ENCODE measurements around the gene HTRA1.

HTRA1 gene

DNA sequence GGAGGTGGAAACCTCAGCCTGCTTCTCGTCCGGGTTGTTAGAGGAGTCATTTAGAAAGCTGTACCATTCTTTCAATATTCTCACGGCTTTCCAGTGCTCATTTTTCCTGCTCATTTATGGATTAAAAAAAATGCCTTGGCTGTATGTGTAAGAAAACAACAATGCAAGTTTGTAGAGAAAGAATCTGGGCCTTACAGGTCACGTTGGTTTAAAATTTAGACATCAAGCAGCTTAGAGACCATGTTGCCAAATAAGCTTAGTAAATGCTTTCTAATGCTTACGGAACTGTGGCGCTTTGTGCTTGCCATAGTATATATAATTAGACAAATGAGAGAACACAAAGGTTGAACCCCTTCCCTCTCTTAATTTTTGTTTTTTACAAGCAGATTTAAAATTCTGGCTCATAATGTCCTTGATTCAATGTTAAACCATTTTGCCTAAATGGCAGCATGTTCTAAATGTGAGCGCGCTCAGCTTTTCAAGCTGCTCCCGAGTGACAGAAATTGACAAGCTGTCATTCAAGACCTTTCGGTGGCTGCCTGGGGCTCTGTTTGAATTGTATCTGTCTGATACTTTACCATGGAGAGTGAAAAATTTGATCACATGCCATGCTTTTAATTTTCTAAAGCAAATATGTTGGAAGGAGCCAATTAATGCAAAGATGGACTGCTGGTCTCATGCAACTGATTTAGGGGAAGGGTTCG, 5.8 kb upstream of the HTRA1 start:
- no peak for DNase-seq

DNA sequence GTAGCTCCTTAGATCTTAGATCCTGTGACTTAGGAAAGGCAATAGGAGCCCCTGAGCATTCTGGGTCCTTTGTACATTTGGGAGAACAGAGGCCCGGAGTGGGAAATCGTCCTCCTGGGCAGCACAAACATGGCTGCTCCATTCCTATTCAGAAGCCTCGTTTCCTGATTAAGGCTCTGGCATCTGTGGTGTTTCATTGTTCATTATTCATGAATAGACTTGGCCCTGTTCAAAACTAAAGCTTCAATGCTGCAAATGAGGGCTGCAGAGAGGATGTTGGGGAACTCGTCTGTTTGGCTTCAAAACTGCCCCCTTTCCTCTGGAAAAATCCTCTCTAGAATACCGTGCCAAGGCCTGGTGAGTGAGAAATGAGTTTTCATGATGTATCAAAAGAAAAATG, 3.4 kb upstream of the HTRA1 start:
- no peak for DNase-seq

DNA sequence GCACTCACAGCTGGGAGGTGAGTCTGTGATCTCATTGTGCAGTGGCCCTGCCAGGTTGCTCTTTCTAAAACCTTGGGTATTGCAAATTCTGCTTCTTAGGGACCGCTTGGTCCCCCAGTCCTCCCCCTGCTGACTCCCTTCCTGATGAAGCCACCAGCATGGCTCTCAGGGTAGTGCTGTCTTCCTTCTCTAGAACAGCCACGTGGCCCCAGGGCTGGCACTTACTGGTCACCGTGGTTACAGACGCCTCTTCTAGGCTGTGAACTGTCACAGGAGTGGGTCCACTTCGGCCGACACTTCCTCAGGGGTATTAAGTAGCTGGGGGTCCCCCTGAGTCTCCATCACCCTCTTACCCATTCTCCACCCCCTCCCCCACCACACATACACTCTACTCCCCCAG, 2.7 kb upstream of the HTRA1 start:
- DNase-seq: no peak

DNA sequence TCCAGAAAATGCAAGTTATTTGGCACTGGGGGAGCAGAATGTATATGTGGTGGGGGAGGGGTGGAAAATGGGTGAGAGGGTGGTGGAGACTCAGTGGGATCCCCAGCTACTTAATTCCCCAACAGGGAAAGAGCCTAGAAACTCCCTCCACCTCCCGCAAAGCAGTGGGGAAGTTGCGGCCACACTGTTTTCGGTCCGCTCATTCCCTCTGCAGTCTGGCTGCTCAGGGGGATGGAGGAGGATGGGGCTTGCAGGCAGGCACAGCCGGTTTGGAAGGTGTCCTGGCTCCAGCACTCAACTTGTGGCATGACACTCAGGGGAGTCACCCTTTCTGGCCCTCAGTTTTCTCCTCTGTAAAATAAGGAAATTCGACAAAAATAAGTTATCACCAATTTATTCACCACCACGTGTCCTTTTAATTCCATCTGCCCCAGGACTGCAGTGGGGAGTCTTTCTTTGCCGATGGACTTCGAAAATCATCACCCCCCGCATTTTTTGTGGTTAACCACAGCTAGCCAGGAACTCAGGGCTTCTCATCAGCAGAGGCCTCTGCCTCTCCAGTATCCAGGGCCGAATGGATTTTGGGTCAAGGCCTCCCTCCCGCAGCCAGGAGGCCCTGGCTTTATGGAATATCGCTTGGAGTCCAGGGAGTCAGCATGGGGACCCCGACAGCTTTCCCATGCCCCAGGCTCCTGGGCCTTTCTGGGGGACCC, 1.6 kb upstream of the HTRA1 start:
- DNase-seq: no peak

DNA sequence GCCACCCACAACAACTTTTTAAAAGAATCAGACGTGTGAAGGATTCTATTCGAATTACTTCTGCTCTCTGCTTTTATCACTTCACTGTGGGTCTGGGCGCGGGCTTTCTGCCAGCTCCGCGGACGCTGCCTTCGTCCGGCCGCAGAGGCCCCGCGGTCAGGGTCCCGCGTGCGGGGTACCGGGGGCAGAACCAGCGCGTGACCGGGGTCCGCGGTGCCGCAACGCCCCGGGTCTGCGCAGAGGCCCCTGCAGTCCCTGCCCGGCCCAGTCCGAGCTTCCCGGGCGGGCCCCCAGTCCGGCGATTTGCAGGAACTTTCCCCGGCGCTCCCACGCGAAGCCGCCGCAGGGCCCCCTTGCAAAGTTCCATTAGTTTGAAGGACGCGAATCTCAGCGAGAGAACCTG, 461 bp upstream of the HTRA1 start:
- no peak for DNase-seq

DNA sequence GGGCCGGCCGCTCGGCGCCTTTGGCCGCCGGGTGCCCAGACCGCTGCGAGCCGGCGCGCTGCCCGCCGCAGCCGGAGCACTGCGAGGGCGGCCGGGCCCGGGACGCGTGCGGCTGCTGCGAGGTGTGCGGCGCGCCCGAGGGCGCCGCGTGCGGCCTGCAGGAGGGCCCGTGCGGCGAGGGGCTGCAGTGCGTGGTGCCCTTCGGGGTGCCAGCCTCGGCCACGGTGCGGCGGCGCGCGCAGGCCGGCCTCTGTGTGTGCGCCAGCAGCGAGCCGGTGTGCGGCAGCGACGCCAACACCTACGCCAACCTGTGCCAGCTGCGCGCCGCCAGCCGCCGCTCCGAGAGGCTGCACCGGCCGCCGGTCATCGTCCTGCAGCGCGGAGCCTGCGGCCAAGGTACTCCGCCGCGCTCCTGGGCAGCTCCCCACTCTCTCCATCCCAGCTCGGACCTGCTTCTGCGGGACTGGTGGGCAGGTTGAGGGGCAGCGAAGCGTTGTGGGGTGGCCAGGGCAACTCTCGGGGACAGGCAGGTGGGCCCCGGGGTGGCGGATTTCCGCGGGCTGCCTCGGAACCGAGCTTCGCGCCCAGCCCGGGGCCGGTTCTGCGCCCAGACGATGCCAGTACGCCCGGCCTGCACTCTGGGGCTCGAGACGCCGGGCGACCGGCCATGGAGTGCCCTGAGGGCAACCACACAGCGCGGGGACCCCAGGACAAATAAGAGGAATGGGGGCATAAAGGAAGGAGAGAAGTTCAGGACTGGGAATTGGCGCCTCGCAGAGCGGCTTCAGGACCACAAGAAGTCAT, 578 bp downstream of the HTRA1 start:
- no peak for DNase-seq

DNA sequence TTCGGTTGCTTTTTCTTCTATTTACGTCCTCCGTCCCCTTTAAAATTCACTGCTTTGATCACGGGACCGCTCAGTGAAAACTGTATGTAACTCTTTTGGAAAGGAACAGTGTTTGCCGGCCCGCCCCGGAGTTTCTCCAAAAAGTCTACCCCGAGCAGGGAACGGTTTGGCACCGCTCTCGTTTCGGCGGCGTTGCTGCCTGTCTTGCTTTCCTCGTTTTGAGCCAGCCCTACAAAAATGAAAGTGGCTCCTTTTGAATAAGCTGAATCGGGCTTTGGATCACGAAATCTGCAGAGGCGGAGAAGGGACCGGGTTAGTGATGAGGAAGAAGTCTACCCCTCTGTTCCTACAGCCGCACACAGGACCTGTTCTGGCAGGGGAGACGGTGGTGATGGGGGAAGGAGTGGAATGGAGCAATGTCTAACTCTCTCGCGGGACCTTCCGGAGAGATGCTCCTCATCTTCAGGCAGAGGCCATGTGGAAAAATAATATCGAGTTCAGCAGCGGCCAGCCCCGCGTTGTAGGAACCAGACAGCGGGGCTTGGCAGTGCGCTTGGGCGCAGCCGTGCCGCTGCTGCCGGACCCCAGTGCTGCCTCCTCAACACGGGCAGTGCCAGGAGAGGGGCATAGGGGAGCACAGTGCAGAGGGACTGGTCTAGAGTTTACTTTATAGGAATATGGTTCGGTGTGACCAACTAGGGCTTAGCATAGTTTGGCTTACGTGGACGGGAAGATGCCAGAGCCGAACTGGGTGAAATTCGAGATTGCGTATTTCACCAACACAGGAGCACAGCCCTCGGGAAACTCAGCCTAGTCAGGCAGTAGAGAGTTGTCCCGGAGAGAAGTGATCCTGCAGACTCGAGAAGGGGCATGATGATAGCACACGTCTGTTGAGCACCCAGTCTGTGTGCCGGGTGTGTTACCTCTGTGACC, 1.4 kb downstream of the HTRA1 start:
- peak; percentile 18 for DNase-seq

DNA sequence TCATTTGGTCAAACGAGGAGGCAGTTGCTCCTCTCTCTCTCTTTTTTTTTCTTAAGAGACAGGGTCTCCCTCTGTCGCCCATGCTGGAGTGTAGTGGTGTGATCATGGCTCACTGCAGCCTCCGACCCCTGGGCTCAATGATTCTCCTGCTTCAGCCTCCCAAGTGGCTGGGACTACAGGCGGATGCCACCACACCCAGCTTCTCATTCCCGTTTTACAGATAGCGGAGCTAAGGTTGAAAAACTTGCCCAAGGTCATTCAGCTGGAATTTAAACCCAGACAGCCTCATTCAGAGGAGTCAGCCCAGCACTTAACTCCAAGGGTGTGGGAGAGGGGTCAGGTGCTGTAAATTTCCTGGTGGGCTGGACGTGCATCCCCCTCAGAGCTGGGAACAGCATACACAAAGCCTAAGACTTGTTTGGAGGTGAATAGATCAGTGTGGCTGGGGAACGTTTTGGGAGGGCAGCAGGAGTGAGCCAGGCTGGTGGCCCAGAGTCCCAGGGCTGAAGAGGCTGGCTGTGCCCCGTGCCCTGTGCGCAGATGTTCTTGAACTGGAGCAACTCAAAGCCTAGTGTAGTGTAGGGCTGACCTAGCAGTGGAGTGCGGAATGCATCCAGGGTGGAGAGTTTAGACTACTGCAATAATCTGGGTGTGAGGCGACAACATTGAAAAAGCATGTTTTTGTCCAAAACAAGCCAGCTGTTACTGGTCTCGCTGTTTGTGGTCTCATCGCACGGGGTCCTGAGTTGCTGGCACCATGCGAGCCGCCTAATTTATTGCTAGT, 2.3 kb downstream of the HTRA1 start:
- DNase-seq: no peak

DNA sequence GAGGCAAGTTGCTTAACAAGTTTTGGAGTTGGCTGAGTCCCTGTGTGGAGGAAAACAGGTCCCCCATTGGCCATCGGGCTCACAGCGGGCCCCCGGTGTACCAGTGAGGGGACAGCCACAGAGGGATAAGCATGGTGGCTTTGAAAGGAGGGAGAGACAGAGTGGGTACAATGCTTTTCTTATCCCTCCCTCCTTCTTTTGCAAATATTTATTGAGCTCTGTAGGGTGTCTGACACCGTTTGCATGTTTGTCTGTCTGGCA, 2.8 kb downstream of the HTRA1 start:
- no peak for DNase-seq

DNA sequence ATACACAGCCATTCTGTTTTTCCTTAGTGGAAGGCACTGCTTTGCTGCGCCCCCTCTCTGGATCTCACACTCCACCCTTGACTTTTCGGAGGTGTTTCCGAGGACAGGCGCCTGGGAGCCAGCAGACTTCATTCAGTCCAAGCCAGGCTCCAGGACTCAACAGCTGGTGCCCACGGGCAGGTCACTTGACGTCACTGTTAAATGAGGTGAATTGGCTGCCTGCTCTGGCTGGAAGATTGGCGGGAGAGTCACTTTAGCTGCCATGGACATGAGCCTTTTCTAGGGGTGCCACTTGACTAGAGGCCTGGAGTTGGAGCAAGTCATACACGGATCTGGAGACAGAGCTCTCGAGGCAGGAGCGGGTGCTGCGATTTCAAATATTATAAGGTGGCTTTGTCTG, 3.2 kb downstream of the HTRA1 start:
- no peak for DNase-seq

DNA sequence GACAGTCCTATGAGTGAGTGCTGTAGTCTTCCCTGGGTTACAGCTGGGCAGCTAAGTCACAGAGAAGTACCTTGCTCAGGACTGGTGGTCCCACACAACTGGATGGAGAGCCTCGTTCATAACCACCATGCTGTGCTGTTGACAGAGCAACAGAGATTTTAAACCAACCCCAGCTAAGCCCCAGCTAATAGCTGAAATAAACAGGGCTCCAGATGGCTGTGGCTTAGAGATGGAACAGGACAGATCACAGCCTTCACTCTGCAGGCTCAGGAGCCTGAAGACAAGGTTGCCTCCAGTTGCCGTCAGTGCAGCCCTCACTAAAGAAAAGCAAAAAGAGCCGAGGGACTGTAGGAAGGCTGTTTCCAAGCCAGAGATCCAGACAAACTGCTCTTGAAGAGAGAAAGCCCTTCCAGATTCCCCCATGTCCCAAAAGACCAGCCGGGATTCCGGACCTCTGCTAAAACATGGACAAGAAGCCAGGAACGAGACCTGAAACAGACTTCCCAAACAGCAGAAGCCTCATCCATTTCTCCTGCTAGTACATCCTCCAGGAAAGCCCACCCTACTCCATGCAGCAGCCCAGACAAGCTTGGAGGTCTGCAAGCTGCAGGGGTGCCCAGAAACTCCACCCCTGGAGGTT, 4.2 kb downstream of the HTRA1 start:
- no peak for DNase-seq

DNA sequence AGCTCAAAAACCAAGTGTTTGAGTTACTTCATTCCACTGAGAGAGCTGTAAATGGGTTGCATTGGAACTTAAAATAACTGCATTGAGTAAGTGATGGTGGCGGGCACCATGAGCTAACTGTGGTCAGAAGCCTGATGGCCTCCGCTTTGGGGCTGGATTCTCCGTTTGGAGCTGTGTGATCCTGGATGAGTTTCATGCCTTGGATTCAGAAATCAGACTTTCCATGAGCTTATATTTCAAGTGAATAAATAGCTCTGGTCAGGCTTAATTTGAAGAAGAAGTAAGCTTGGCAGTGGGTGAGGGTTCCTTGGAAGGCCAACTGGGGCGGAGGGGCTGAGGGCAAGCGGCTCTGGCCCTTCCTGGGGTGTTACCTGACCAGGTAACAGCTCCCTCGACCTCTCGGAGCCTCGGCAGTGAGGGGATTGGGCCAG, 5.6 kb downstream of the HTRA1 start:
- DNase-seq: no peak

DNA sequence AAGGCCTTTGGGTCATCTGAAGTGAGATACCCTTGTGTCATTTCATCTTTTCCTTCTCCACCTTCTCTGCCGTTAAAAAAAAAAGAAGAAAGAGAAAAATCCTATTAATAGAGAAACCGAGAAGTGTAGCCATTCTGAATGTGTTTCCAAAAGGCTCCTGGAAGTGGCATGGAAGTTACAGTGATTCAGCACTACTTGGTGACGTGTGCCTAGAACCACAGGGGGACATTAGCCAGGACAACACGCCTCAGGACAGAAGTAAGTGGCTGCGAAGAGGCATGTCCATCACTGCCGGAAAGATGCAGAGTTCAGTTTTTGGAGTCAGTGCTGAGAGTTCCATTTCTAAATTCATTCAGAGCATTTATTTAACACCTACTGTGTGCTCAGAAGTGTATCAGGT, 6.3 kb downstream of the HTRA1 start:
- DNase-seq: no peak

DNA sequence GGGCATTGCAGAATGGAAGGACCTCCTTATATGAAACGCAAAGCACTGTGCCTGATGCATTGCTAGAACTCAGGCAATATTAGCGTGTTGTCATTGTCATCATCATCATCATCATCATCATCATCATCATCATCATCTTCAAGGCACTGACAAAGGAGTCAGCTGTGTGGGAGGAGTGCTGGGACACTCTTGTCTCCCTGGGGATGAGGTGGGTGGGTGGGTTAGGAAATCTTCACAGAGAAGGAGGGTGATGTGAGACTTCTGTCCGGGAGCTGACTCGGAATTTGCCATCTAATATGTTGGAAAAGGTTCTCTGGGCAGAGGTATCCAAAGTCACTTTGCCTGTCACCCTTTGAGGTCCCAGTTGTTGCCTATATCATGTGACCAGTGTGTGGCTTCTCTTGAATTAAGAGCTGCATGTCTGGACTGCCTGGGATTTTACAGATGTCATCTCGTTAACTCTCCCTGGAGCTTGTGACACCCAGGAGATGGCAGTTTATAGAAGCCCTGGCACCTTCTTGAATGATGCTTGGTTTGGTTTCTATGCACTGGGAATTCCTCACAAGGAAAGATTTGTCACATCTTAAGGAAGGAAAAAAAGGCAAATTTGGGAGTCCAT, 7.1 kb downstream of the HTRA1 start:
- DNase-seq: no peak

DNA sequence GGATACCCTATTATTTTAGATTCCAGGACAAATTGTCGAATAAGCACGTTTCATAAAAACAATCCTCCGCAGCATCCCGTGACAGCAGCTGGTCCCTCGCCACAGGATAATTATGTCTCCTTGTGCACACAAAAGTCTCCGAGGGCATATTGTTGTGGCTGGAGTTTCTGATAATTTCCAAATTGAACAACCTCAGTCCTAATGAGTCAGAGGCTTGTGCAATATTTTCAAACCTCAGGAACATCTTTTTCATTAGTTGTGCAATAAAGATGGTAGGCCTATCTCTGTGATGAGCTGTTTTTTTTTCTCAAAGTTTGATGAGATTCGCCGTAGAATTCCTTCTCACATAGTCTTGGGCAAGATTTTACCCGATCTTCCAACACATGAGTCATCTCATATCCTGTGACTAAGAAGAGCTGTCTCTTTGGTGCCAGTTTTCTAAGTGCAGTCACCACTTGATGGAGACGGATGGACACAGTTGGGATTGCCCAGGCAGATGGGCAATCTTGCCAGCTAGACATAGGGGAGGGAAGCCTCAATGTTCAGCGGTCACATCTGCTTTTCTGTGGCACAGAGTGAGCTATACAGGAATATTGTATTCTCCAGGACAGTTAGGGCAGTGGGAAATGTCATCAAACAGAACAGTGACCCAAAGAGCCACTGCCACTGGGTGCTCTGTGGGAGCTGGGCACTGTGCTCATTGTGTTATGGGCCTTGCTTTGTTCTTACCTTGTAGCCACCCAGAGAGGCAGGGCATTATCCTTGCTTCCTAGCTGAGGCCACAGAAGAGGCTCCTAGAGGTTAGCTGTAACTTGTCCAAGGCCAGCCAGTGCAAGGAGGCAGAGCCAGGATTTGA, 7.8 kb downstream of the HTRA1 start:
- no peak for DNase-seq

DNA sequence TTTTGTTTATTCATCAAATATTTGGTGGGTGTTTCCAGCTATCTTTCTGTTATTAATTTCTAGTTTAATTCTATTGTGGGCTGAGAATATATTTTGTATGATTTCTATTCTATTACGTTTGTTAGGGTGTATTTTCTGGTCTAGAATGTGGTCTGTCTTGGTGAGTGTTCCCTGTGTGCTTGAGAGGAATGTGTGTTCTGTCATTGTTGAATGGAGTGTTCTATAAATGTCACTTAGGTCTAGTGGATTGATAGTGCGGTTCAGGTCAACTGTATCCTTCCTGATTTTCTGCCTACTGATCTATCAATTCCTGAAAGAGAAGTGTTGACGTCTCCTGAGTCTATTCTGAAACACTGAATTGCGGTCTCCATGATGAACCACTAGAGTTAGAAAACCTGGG, 8.5 kb downstream of the HTRA1 start:
- DNase-seq: no peak

DNA sequence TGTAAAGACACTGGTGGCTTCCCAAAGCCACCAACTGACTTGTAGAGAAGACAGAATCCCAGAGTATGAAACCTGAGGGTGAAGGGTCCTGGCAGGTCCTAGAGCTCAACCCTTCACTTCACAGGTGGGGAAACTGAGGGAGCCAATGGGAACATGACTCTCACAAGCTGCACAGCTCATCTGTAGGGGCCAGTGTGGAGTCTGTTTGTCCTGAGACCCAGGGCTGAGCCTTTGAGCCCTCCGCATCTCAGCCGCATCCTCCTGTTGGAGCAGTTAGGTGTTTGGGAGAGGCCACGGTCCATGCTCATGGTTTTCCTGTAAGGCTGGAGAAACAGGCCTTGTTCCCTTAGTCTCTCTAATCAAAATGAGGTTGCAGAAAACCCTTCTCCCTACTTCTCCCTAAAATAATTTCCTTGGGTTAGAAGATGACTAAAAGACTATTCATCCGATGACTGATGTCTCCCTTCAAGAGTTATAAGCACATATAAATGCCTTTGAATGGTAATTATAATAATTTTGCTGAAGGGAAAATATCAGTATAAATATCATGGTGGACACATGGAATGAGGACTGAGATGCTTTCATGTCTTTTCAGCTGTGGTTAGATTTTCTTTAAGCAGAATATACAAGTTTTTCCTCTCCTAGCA, 10.3 kb downstream of the HTRA1 start:
- DNase-seq: no peak

DNA sequence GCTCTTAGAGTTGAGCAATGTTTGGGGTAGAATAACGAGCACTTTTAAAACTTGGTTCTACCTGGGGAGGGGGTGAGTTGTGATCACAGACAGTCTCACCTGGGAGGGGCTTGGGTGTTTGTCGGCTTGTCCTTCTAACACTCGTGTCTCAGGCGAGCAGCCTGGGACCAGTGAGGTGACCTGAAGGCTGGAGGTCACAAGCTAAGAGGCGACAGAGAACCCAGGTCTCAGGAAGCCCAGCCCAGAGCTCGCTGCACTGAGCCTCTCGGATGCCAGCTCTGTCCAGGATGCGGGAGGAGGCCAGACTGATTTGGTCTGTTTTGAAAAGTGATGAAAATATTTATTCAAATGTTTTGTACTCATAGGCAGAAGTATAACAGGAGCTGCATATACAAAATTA, 11.8 kb downstream of the HTRA1 start:
- no peak for DNase-seq

DNA sequence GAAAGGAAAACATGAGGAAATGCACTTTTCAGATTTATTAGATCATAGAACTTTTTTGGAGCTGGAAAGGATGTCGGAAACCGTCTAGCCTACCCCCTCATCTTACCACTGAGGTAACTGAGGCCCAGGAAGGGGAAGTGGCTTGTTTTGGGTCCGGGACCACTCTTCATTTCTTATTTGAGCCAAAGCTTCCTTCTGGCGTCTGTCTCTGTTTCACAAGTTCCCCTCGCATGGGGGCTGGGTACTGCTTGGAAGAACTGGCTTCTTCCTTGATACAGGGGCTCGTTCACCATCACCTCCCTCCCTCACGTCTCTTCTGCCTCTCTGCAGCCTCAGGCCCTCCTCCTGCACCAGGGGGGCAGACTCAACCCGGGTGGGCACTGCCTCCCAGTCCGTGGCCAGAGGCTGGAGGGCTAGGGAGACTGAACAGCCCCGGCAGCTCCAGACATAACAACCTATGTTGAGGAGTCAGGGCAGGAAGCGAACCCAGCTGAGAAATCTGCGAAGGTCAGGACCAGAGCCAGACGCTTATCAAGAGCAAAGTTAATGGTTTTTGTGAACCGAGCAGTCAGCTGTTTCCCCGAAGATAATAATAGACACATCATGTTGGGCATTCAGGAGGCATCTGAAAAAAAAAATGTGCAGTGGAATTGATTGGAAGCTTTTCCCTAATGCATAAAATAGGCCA, 12.9 kb downstream of the HTRA1 start:
- DNase-seq: no peak

Data from activated CD4-positive, alpha-beta T cell treated with anti-CD3 and anti-CD28 coated beads for 48 hours (primary cell).